HepG2 (cell line): ENCODE data around the gene KAZN. TPM values are rescaled to one million over a fixed set of nuclear protein-coding genes. Genes with fewer than 3 reads are reported as not detected.

Source experiments
- ETV6 ChIP-seq: sonication (generic); formaldehyde crosslinking; conservative IDR thresholded peaks from 2 replicates; pipeline ENCODE4 v1.4.0; 2020; ENCODE audit warnings: missing genetic modification reagents
- HNRNPL ChIP-seq: fragments of 200-400 bp; formaldehyde crosslinking; IDR thresholded peaks from 2 replicates; pipeline ENCODE4 v1.6.1; 2017; ENCODE audit warnings: mild to moderate bottlenecking, low read depth, low read length
- KAT2B ChIP-seq: fragments of 150-350 bp; IDR thresholded peaks from 2 replicates; pipeline ENCODE4 v1.6.1; 2014; ENCODE audit warnings: low read depth, low read length, borderline replicate concordance
- KMT2A ChIP-seq: sonication (generic); formaldehyde crosslinking; IDR thresholded peaks from 2 replicates; pipeline ENCODE4 v1.4.0; 2020; ENCODE audit warnings: missing genetic modification reagents
- MAFF ChIP-seq: IDR thresholded peaks from 2 replicates; pipeline ENCODE4 v1.6.1; 2011; ENCODE audit warnings: low read depth, low read length, improper control_type of control experiment
- NFKBIZ ChIP-seq: IDR thresholded peaks from 2 replicates; pipeline ENCODE4 v1.6.1; 2018; ENCODE audit warnings: missing genetic modification reagents, missing compliant biosample characterization
- NR3C1 ChIP-seq: sonication (generic); formaldehyde crosslinking; IDR thresholded peaks from 2 replicates; pipeline ENCODE4 v1.4.0; 2020; ENCODE audit warnings: missing genetic modification reagents
- PCBP2 ChIP-seq: fragments of 200-400 bp; formaldehyde crosslinking; optimal IDR thresholded peaks from 2 replicates; pipeline ENCODE3; 2018; ENCODE audit warnings: low read length, low read depth; ENCODE audit not compliant: poor library complexity, severe bottlenecking
- RFXAP ChIP-seq: sonication (generic); formaldehyde crosslinking; IDR thresholded peaks from 2 replicates; pipeline ENCODE4 v1.4.0; 2020; ENCODE audit warnings: missing genetic modification reagents, borderline replicate concordance
- SAFB2 ChIP-seq: sonication (generic); formaldehyde crosslinking; IDR thresholded peaks from 2 replicates; pipeline ENCODE4 v1.5.1; 2020; ENCODE audit warnings: missing genetic modification reagents, low read depth, mild to moderate bottlenecking, borderline replicate concordance
- SAP130 ChIP-seq: IDR thresholded peaks from 2 replicates; pipeline ENCODE4 v1.6.1; 2016; ENCODE audit warnings: low read depth
- TFE3 ChIP-seq: IDR thresholded peaks from 2 replicates; pipeline ENCODE4 v1.6.1; 2016
- TGIF2 ChIP-seq: IDR thresholded peaks from 2 replicates; pipeline ENCODE4 v1.6.1; 2016; ENCODE audit warnings: control low read depth, missing compliant biosample characterization
- UBTF ChIP-seq: sonication (generic); formaldehyde crosslinking; IDR thresholded peaks from 2 replicates; pipeline ENCODE4 v1.4.0; 2020; ENCODE audit warnings: mild to moderate bottlenecking, missing genetic modification reagents
- ZFYVE20 ChIP-seq: sonication (generic); formaldehyde crosslinking; IDR thresholded peaks from 2 replicates; pipeline ENCODE4 v1.8.0; 2023; ENCODE audit warnings: low read depth, mild to moderate bottlenecking, moderate library complexity, missing genetic modification reagents, borderline replicate concordance
- ZNF143 ChIP-seq: sonication (generic); formaldehyde crosslinking; IDR thresholded peaks from 2 replicates; pipeline ENCODE4 v1.4.0; 2020; ENCODE audit warnings: missing genetic modification reagents
- ZNF432 ChIP-seq: sonication (generic); formaldehyde crosslinking; IDR thresholded peaks from 2 replicates; pipeline ENCODE4 v1.5.0; 2020; ENCODE audit warnings: missing genetic modification reagents, mild to moderate bottlenecking, borderline replicate concordance
- ZNF552 ChIP-seq: sonication (generic); formaldehyde crosslinking; IDR thresholded peaks from 2 replicates; pipeline ENCODE4 v1.9.0; 2022; ENCODE audit warnings: missing genetic modification reagents, mild to moderate bottlenecking, borderline replicate concordance
- polyA plus RNA-seq, 8 experiments: library from polyadenylated mRNA; depleted of rRNA in 3 of 8; stranded (reverse) in 7 of 8; unstranded in 1 of 8; fragments of >200 nt; fragmentation: Illumina TruSeq in 4 of 8; extraction: Trizol in 4 of 8; gene quantifications; 2 replicates each; pipeline versions ENCODE4 v1.2.1 to v1.2.3, GENCODE V29; 2011 to 2016; ENCODE audit warnings: low read depth in 4 of 8, missing spikeins in 1 of 8, mixed read lengths in 1 of 8; ENCODE audit not compliant: insufficient read depth in 1 of 8
- total RNA-seq, 5 experiments: library from RNA; depleted of rRNA; stranded (reverse); fragments of >200 nt; fragmentation: Illumina TruSeq; extraction: Trizol; gene quantifications; 2 replicates each; pipeline ENCODE4 v1.2.3, GENCODE V29; 2016; ENCODE audit warnings: low read depth in 1 of 5
- TF ChIP-seq, protein P1 (sequence below): sonication (generic); formaldehyde crosslinking; IDR thresholded peaks from 2 replicates; pipeline ENCODE4 v1.5.0; 2020; ENCODE audit warnings: missing genetic modification reagents, mild to moderate bottlenecking, borderline replicate concordance
- TF ChIP-seq, protein P2 (sequence below): sonication (generic); formaldehyde crosslinking; IDR thresholded peaks from 2 replicates; pipeline ENCODE4 v1.4.0; 2020; ENCODE audit warnings: mild to moderate bottlenecking, missing genetic modification reagents, borderline replicate concordance

Gene KAZN
- total and polyA plus RNA-seq, 2 of the 13 experiments (the other 11 are each of a cell fraction or from before 2014, with no cell fraction given), result 10.4 to 13.5 TPM

DNA sequence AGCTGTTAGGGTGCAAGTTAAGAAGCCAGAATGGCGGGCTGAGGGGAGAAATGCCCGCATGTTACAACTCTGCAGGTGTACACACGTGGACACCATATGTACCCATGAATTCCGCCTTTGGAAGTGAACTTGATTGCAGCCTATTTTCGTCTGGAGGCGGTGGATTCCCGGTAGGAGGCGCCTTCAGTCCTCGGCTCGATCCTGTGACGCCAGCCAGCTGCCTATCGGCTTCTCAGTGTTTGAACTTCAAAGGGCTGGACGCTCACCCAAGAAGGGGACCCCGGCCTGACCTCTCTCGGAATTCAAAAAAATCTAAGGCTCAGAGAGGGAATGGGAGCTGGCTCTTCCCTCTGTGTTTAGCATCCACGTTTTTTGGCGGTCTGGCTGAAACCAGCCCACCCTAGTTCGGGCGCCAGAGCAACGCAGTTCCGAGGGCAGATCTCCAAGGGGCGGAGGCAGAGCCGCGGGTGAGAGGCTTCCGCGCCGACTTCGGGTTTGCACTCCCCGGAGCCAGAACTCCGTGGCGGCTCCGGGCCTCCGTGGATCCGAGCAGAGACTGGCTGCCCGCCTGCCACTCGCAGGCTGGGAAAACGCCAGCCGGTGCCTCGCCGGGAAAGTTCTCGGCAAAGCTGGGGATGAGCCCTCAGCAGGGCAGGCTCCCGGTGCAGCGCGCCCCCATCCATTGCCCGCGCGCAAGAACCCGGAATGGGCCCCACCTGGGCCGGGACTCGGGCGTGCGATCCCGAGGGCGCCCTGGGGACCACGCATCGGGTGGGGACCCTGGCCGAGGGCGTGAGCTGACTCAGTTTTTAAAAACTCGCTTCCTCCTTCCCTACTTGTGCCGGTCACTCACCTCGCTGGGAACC, 554.1 kb downstream of the KAZN start (continued):
- TF ChIP-seq TGIF2 (CRISPR knock-in tag), result no peak; the same call in 1 of the 2 replicates
- TF ChIP-seq PCBP2, result no peak
- peak; percentile 41 for TF ChIP-seq TFE3
- 0 out of 2 replicates have a peak, but pooled peaks have one; percentile 19 for TF ChIP-seq ETV6
- no peak for TF ChIP-seq KMT2A (CRISPR knock-in tag)
- 0 out of 2 replicates have a peak, but pooled peaks have one; percentile 30 for TF ChIP-seq RFXAP (CRISPR knock-in tag)
- no peak; the same call in none of the 2 replicates for TF ChIP-seq SAFB2 (CRISPR knock-in tag)
- no peak for TF ChIP-seq NR3C1
- no peak for TF ChIP-seq ZNF143
- TF ChIP-seq UBTF (CRISPR knock-in tag), result peak; percentile 83; the same call in 1 of the 2 replicates
- no peak for TF ChIP-seq KAT2B
- TF ChIP-seq, protein P1, sequence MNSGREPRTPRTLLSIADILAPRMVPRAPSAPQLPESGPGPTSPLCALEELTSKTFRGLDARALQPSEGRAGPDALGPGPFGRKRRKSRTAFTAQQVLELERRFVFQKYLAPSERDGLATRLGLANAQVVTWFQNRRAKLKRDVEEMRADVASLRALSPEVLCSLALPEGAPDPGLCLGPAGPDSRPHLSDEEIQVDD (CRISPR knock-in tag), result no peak
- peak; percentile 78 for TF ChIP-seq SAP130 (CRISPR knock-in tag)
- no peak for TF ChIP-seq ZNF432 (CRISPR knock-in tag)
- no peak for TF ChIP-seq NFKBIZ (CRISPR knock-in tag)
- no peak for TF ChIP-seq MAFF
- TF ChIP-seq, protein P2, sequence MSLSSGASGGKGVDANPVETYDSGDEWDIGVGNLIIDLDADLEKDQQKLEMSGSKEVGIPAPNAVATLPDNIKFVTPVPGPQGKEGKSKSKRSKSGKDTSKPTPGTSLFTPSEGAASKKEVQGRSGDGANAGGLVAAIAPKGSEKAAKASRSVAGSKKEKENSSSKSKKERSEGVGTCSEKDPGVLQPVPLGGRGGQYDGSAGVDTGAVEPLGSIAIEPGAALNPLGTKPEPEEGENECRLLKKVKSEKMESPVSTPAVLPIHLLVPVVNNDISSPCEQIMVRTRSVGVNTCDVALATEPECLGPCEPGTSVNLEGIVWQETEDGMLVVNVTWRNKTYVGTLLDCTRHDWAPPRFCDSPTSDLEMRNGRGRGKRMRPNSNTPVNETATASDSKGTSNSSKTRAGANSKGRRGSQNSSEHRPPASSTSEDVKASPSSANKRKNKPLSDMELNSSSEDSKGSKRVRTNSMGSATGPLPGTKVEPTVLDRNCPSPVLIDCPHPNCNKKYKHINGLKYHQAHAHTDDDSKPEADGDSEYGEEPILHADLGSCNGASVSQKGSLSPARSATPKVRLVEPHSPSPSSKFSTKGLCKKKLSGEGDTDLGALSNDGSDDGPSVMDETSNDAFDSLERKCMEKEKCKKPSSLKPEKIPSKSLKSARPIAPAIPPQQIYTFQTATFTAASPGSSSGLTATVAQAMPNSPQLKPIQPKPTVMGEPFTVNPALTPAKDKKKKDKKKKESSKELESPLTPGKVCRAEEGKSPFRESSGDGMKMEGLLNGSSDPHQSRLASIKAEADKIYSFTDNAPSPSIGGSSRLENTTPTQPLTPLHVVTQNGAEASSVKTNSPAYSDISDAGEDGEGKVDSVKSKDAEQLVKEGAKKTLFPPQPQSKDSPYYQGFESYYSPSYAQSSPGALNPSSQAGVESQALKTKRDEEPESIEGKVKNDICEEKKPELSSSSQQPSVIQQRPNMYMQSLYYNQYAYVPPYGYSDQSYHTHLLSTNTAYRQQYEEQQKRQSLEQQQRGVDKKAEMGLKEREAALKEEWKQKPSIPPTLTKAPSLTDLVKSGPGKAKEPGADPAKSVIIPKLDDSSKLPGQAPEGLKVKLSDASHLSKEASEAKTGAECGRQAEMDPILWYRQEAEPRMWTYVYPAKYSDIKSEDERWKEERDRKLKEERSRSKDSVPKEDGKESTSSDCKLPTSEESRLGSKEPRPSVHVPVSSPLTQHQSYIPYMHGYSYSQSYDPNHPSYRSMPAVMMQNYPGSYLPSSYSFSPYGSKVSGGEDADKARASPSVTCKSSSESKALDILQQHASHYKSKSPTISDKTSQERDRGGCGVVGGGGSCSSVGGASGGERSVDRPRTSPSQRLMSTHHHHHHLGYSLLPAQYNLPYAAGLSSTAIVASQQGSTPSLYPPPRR (CRISPR knock-in tag), result peak; percentile 58
- TF ChIP-seq ZFYVE20, result no peak
- no peak; the same call in 1 of the 2 replicates for TF ChIP-seq ZNF552 (CRISPR knock-in tag)
- 0 out of 2 replicates have a peak, but pooled peaks have one; percentile 7 for TF ChIP-seq HNRNPL
